Measurements from ENCODE around the gene LOXHD1.

Gene LOXHD1

GRCh38 chr18:46474487-46475389 is 182.3 kb downstream of the LOXHD1 start:
- no peak for DNase-seq

- no peak for DNase-seq
Observed at GRCh38 chr18:46471809-46472498, 185.1 kb downstream of the LOXHD1 start.

GRCh38 chr18:46470714-46471113 is 186.3 kb downstream of the LOXHD1 start:
- no peak for DNase-seq

GRCh38 chr18:46469186-46469915 is 187.7 kb downstream of the LOXHD1 start:
- no peak for DNase-seq

GRCh38 chr18:46468426-46469180 is 188.4 kb downstream of the LOXHD1 start:
- no peak for DNase-seq

GRCh38 chr18:46466234-46467160 is 190.5 kb downstream of the LOXHD1 start:
- DNase-seq = no peak

GRCh38 chr18:46464926-46465655 is 191.9 kb downstream of the LOXHD1 start:
- no peak for DNase-seq

- no peak for DNase-seq
Observed at GRCh38 chr18:46462523-46462922, 194.5 kb downstream of the LOXHD1 start.

- DNase-seq = no peak
Observed at GRCh38 chr18:46461993-46462392, 195.0 kb downstream of the LOXHD1 start.

- no peak for DNase-seq
Observed at GRCh38 chr18:46460754-46461153, 196.3 kb downstream of the LOXHD1 start.

GRCh38 chr18:46459789-46460455 is 197.1 kb downstream of the LOXHD1 start:
- no peak for DNase-seq

- DNase-seq = no peak
Observed at GRCh38 chr18:46458472-46458871, 198.5 kb downstream of the LOXHD1 start.

GRCh38 chr18:46456691-46457090 is 200.3 kb downstream of the LOXHD1 start:
- DNase-seq = no peak

GRCh38 chr18:46452820-46453219 is 204.2 kb downstream of the LOXHD1 start:
- DNase-seq = no peak

- no peak for DNase-seq
Observed at GRCh38 chr18:46449499-46449898, 207.5 kb downstream of the LOXHD1 start.

GRCh38 chr18:46449033-46449432 is 208.0 kb downstream of the LOXHD1 start:
- no peak for DNase-seq

- no peak for DNase-seq
Observed at GRCh38 chr18:46448347-46448746, 208.7 kb downstream of the LOXHD1 start.

- DNase-seq = no peak
Observed at GRCh38 chr18:46447792-46448191, 209.2 kb downstream of the LOXHD1 start.

- no peak for DNase-seq
Observed at GRCh38 chr18:46447323-46447722, 209.7 kb downstream of the LOXHD1 start.
